Inflammatory macrophage treated with lipopolysaccharide for 1 hour (primary cell): ENCODE measurements around the gene PWWP2B.
"Not testable (repeated sequence)": the region's sequence is repeated elsewhere in the genome, so short reads cannot be mapped to it uniquely, and the experiment has no call there.

Experiments
- DNase-seq, 2 donors: peaks; one replicate each; pipeline ENCODE4 v3.0.0-alpha.2; 2020 to 2022

Gene PWWP2B

GRCh38 chr10:132434405-132435005, 37.5 kb downstream of the PWWP2B start:
- DNase-seq, result peak; percentile 76

- DNase-seq, result not testable (repeated sequence)
Measured at GRCh38 chr10:132435320-132435719, 38.3 kb downstream of the PWWP2B start.

GRCh38 chr10:132436096-132436495, 39.1 kb downstream of the PWWP2B start:
- DNase-seq, result not testable (repeated sequence)

GRCh38 chr10:132436861-132437410, 39.9 kb downstream of the PWWP2B start:
- DNase-seq, result peak in 1 of 2 donors; percentile 44

- no peak for DNase-seq
Measured at GRCh38 chr10:132437541-132437950, 40.5 kb downstream of the PWWP2B start.

GRCh38 chr10:132438091-132439024, 41.4 kb downstream of the PWWP2B start:
- no peak for DNase-seq

GRCh38 chr10:132439025-132439388, 42.0 kb downstream of the PWWP2B start:
- no peak for DNase-seq

GRCh38 chr10:132439424-132440163, 42.6 kb downstream of the PWWP2B start:
- no peak for DNase-seq

- DNase-seq, result no peak
Measured at GRCh38 chr10:132440791-132441565, 44.0 kb downstream of the PWWP2B start.

- no peak for DNase-seq
Measured at GRCh38 chr10:132441818-132442524, 45.0 kb downstream of the PWWP2B start.

GRCh38 chr10:132442636-132443035, 45.6 kb downstream of the PWWP2B start:
- DNase-seq, result no peak

GRCh38 chr10:132443605-132443982, 46.6 kb downstream of the PWWP2B start:
- DNase-seq, result peak; percentile 80

- no peak for DNase-seq
Measured at GRCh38 chr10:132443983-132444876, 47.2 kb downstream of the PWWP2B start.

GRCh38 chr10:132444877-132445351, 47.9 kb downstream of the PWWP2B start:
- no peak for DNase-seq

- peak in 1 of 2 donors; percentile 28 for DNase-seq
Measured at GRCh38 chr10:132445516-132446194, 48.7 kb downstream of the PWWP2B start.

GRCh38 chr10:132446195-132446581, 49.2 kb downstream of the PWWP2B start:
- no peak for DNase-seq

GRCh38 chr10:132446661-132447445, 49.9 kb downstream of the PWWP2B start:
- peak; percentile 55 to 64 for DNase-seq

- peak; percentile 52 to 70 for DNase-seq
Measured at GRCh38 chr10:132447446-132448247, 50.6 kb downstream of the PWWP2B start.
